ENCODE measurements around the gene TIMM50. TPM values are rescaled to one million over a fixed set of nuclear protein-coding genes. Genes with fewer than 3 reads are reported as not detected.

TIMM50 gene
- total and polyA plus RNA-seq, 2 of the 13 experiments (the other 11 are each of a cell fraction or from before 2014, with no cell fraction given) = 91.1 to 92.5 TPM

- TF ChIP-seq, protein P1, sequence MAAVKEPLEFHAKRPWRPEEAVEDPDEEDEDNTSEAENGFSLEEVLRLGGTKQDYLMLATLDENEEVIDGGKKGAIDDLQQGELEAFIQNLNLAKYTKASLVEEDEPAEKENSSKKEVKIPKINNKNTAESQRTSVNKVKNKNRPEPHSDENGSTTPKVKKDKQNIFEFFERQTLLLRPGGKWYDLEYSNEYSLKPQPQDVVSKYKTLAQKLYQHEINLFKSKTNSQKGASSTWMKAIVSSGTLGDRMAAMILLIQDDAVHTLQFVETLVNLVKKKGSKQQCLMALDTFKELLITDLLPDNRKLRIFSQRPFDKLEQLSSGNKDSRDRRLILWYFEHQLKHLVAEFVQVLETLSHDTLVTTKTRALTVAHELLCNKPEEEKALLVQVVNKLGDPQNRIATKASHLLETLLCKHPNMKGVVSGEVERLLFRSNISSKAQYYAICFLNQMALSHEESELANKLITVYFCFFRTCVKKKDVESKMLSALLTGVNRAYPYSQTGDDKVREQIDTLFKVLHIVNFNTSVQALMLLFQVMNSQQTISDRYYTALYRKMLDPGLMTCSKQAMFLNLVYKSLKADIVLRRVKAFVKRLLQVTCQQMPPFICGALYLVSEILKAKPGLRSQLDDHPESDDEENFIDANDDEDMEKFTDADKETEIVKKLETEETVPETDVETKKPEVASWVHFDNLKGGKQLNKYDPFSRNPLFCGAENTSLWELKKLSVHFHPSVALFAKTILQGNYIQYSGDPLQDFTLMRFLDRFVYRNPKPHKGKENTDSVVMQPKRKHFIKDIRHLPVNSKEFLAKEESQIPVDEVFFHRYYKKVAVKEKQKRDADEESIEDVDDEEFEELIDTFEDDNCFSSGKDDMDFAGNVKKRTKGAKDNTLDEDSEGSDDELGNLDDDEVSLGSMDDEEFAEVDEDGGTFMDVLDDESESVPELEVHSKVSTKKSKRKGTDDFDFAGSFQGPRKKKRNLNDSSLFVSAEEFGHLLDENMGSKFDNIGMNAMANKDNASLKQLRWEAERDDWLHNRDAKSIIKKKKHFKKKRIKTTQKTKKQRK (IDR thresholded peaks at IDR 0.05; ENCODE audit: low read length) = no peak
- TF ChIP-seq FOXJ3 (CRISPR knock-in tag; IDR thresholded peaks at IDR 0.05; ENCODE audit: borderline replicate concordance) (no peak), PPARG (CRISPR knock-in tag; conservative IDR thresholded peaks at IDR 0.05) (no peak), PLRG1 (conservative IDR thresholded peaks at IDR 0.05) (no peak), ZNF510 (CRISPR knock-in tag; IDR thresholded peaks at IDR 0.05; ENCODE audit: low read depth) (peak; percentile 51; the same call in 1 of the 2 replicates), ZNF484 (CRISPR knock-in tag; IDR thresholded peaks at IDR 0.05; ENCODE audit: borderline replicate concordance, low read depth) (no peak), XRCC5 (optimal IDR thresholded peaks at IDR 0.05; ENCODE audit: low read length) (peak; percentile 82), WIZ (CRISPR knock-in tag; IDR thresholded peaks at IDR 0.05) (no peak), KMT2B (CRISPR knock-in tag; IDR thresholded peaks at IDR 0.05) (peak; percentile 84; the same call in 1 of the 2 replicates), GMEB1 (CRISPR knock-in tag; IDR thresholded peaks at IDR 0.05; ENCODE audit: borderline replicate concordance) (peak; percentile 83), MYC (CRISPR knock-in tag; IDR thresholded peaks at IDR 0.05; ENCODE audit: borderline replicate concordance) (peak; percentile 96), TEAD3 (CRISPR knock-in tag; optimal IDR thresholded peaks at IDR 0.05; ENCODE audit: borderline replicate concordance) (peak; percentile 14), ZNF33A (CRISPR knock-in tag; IDR thresholded peaks at IDR 0.05; ENCODE audit: borderline replicate concordance) (no peak), ZZZ3 (CRISPR knock-in tag; IDR thresholded peaks at IDR 0.05; ENCODE audit: borderline replicate concordance) (no peak; the same call in 1 of the 2 replicates), ZNF768 (CRISPR knock-in tag; IDR thresholded peaks at IDR 0.05) (peak; percentile 51; the same call in 1 of the 2 replicates), ZNF18 (CRISPR knock-in tag; IDR thresholded peaks at IDR 0.05; ENCODE audit: insufficient replicate concordance) (peak; percentile 82), DMTF1 (CRISPR knock-in tag; IDR thresholded peaks at IDR 0.05) (no peak), KDM6A (CRISPR knock-in tag; IDR thresholded peaks at IDR 0.05; ENCODE audit: low read depth) (no peak)
- TF ChIP-seq, protein P2, sequence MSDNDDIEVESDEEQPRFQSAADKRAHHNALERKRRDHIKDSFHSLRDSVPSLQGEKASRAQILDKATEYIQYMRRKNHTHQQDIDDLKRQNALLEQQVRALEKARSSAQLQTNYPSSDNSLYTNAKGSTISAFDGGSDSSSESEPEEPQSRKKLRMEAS (IDR thresholded peaks at IDR 0.05) = peak; percentile 92
Measured at GRCh38 chr19:39480337-39481228, at the start of gene TIMM50 (continued).

Measured in HepG2 (cell line).